ENCODE data around the gene ADORA2A. TPM values are rescaled to one million over a fixed set of nuclear protein-coding genes. Genes with fewer than 3 reads are reported as not detected.

ADORA2A gene
- total RNA-seq, result 13.2 and 18.0 TPM in 2 replicates

GRCh38 chr22:24427500-24428164 is at the start of gene ADORA2A:
ADORA2A (plus strand) TSS chr22:24427599; CDS start chr22:24433405, 5,806 bp downstream.

Other genes starting within 250 kb of the ADORA2A start
- gene SUSD2, start 246.1 kb upstream of the ADORA2A start, total RNA-seq, result 7.9 and 20.9 TPM in 2 replicates
- 7.1 and 9.9 TPM in 2 replicates for gene GGT5, start 182.5 kb upstream of the ADORA2A start, total RNA-seq
- 36.6 and 42.4 TPM in 2 replicates for gene SPECC1L, start 156.8 kb upstream of the ADORA2A start, total RNA-seq
- gene UPB1, start 67.7 kb downstream of the ADORA2A start, total RNA-seq, result 0.38 and 0.85 TPM in 2 replicates
- 167 and 175 TPM in 2 replicates for gene GUCD1, start 127.5 kb downstream of the ADORA2A start, total RNA-seq
- gene SNRPD3, start 128.4 kb downstream of the ADORA2A start, total RNA-seq, result 132 and 192 TPM in 2 replicates
- 2.1 and 5.1 TPM in 2 replicates for gene LRRC75B, start 165.5 kb downstream of the ADORA2A start, total RNA-seq
- 3.1 and 3.9 TPM in 2 replicates for gene GGT1, start 175.6 kb downstream of the ADORA2A start, total RNA-seq

All from regular cardiac myocyte (primary cell).